SJCRH30 (cell line): ENCODE results near the gene GMDS. TPM values are rescaled to one million over a fixed set of nuclear protein-coding genes. Genes with fewer than 3 reads are reported as not detected.
A peak's percentile ranks its signal among the peaks of the same experiment; 100 is the strongest.

Experiments used
- DNase-seq, 2 experiments: peaks; one replicate each; pipeline ENCODE4 v3.0.0-alpha.2; 2015 to 2020
- H3K27ac ChIP-seq: fragments of 250-450 bp; sonication (Bioruptor Pico); 2 replicates; pipeline ENCODE4 v1.5.1; 2020; ENCODE audit warnings: mild to moderate bottlenecking, moderate library complexity
- H3K27me3 ChIP-seq: fragments of 250-450 bp; sonication (Bioruptor Pico); 2 replicates; pipeline ENCODE4 v1.5.1; 2020; ENCODE audit warnings: mild to moderate bottlenecking, moderate library complexity
- H3K36me3 ChIP-seq: fragments of 250-450 bp; sonication (Bioruptor Pico); 2 replicates; pipeline ENCODE4 v1.5.1; 2020; ENCODE audit warnings: mild to moderate bottlenecking, moderate library complexity
- H3K4me1 ChIP-seq: fragments of 250-450 bp; sonication (Bioruptor Pico); 2 replicates; pipeline ENCODE4 v1.5.1; 2020; ENCODE audit warnings: mild to moderate bottlenecking, moderate library complexity
- H3K4me3 ChIP-seq: fragments of 250-450 bp; sonication (Bioruptor Pico); 2 replicates; pipeline ENCODE4 v1.5.1; 2020; ENCODE audit warnings: mild to moderate bottlenecking, moderate library complexity
- H3K9me3 ChIP-seq: fragments of 250-450 bp; sonication (Bioruptor Pico); replicated peaks from 2 replicates; pipeline ENCODE4 v1.5.1; 2020; ENCODE audit warnings: mild to moderate bottlenecking, moderate library complexity
- total RNA-seq: library from RNA; depleted of rRNA; stranded (reverse); fragments of >200 nt; shearing (Covaris generic); gene quantifications from 2 replicates; pipeline ENCODE4 v1.2.3, GENCODE V29; 2014

Gene GMDS
- total RNA-seq, 1 experiment from 2014 or later = 7.9 TPM

DNA sequence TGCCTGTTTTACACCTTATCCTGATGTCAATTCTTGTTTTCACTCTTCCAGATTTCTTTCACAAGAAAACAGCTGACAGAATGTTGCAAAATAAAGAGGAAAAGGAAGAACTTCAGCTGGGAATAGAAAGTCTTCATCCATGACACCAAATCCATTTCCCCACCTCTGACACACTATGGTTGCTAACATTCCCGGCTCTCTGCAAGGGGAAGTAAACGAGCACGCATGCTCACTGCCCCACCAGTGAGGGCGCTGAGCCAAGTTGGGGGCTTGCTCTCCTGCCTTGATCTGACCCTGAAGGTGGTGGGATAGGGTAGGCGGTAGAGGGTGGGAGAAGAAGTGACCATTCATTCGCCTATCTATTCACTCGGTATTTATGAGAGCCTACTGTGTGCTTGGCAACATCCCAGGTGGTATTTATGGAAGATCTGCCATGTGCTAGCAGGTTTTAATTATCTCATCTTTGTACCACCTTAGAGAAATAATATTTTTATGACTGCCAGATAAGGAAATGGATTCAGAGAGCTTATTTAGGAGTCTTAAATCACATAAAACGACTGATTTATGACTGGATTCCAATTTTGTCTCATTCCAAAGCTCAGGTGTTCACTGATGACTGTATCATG lies 429.5 kb downstream of the GMDS start:
- Histone ChIP-seq H3K4me1 (peaks cover 4% of the 10 kb centered on the region; the same call in 1 of the 2 replicates), H3K36me3 (no peaks in the 10 kb centered on the region), H3K27ac (no peak overlapping the region), H3K9me3 (no peaks in the 10 kb centered on the region), H3K27me3 (no peaks in the 10 kb centered on the region), H3K4me3 (no peak overlapping the region)
- no peak for DNase-seq

DNA sequence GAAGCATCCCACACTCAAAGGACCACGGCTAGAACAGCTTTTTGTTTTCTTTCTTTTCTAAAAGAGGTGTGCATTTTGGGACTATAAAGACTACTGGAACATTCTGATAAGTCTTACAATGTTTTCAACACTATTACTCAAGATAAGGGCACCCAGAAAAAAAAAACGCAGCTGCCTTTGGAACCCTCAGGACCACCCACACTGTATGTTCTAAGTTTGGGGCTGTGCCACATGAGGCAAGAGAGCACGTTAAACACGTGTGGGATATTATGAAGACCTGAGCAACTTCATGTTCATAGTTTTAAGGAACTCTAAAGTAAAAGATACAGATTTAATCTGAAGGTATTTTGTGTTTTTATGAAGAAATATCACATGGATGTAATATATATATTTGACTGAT lies 431.1 kb downstream of the GMDS start:
- no peaks in the 10 kb centered on the region for H3K27me3 ChIP-seq
- H3K9me3 ChIP-seq = no peaks in the 10 kb centered on the region
- peak; percentile 24 to 54 for DNase-seq
- no peak overlapping the region for H3K4me3 ChIP-seq
- no peak overlapping the region for H3K27ac ChIP-seq
- H3K36me3 ChIP-seq = no peaks in the 10 kb centered on the region
- H3K4me1 ChIP-seq = no peaks in the 10 kb centered on the region; the same call in 1 of the 2 replicates

DNA sequence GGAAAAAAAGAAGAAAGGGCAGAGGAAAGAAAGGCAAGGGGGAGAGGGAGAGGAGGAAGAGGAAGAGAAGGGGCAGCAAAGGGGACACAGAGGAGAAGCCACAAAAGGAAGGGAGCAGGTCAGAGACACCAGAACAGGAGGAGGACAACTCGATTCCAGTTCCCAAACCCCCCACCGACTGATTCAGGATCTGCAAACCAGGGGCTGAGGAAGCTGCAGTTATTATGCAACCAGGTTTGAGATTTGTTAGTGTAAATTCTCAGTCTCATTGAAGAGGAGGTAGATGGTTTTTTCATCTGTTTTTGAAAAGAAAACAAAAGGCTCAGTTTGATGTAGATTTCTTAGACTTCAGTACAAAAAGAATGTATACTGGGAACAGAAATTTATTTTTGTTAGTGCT lies 432.9 kb downstream of the GMDS start:
- Histone ChIP-seq H3K27ac (no peak overlapping the region), H3K4me1 (no peaks in the 10 kb centered on the region; the same call in 1 of the 2 replicates), H3K4me3 (no peak overlapping the region), H3K27me3 (no peaks in the 10 kb centered on the region), H3K9me3 (no peaks in the 10 kb centered on the region), H3K36me3 (no peaks in the 10 kb centered on the region)
- no peak for DNase-seq

DNA sequence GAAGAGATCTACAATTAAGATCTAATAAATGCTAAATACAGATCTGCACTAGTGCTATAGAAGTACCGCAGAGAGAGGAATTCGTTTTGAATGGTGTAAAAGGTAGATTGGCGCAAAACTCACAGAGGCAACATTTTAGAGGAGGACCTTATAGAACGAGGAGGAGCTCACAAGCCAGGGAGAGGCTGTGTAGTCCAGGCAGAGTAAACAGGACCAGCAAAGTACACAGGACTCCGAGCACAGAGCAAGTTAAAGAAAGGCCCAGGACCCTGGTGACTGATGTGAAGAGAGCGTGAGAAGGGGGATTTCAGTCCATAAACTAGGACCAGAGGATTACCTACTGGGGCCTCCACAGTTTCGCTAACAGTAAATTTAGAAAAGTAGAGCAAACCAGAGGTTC lies 433.4 kb downstream of the GMDS start:
- H3K9me3 ChIP-seq = no peaks in the 10 kb centered on the region

DNA sequence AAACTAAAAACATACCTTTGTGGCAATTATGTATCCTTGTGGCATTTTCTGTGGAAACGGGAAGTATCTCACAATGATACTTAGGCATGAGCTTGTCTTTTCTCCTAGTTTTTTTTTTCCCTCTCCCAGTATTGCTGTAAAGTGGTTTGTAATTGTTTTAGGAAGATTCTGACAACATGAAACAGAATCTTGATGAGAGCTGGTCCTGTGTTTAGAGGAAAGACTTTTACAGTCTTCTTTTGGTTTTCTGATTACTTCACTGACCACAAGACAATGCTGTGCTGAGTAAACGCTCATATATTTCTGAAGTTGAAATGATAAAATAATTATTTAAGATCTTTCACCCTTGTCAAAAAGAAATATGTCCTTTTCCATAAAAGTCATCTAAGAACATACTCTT lies 434.5 kb downstream of the GMDS start:
- DNase-seq = no peak
- H3K9me3 ChIP-seq = no peaks in the 10 kb centered on the region
- no peak overlapping the region for H3K27ac ChIP-seq
- H3K27me3 ChIP-seq = no peaks in the 10 kb centered on the region
- H3K4me3 ChIP-seq = no peak overlapping the region
- H3K4me1 ChIP-seq = no peaks in the 10 kb centered on the region; the same call in 1 of the 2 replicates
- H3K36me3 ChIP-seq = no peaks in the 10 kb centered on the region

More for the DNA sequence above, 433.4 kb downstream of the GMDS start:
- no peak for DNase-seq
- H3K36me3 ChIP-seq = no peaks in the 10 kb centered on the region
- no peaks in the 10 kb centered on the region for H3K27me3 ChIP-seq
- H3K27ac ChIP-seq = no peak overlapping the region
- H3K4me1 ChIP-seq = no peaks in the 10 kb centered on the region; the same call in 1 of the 2 replicates
- no peak overlapping the region for H3K4me3 ChIP-seq

DNA sequence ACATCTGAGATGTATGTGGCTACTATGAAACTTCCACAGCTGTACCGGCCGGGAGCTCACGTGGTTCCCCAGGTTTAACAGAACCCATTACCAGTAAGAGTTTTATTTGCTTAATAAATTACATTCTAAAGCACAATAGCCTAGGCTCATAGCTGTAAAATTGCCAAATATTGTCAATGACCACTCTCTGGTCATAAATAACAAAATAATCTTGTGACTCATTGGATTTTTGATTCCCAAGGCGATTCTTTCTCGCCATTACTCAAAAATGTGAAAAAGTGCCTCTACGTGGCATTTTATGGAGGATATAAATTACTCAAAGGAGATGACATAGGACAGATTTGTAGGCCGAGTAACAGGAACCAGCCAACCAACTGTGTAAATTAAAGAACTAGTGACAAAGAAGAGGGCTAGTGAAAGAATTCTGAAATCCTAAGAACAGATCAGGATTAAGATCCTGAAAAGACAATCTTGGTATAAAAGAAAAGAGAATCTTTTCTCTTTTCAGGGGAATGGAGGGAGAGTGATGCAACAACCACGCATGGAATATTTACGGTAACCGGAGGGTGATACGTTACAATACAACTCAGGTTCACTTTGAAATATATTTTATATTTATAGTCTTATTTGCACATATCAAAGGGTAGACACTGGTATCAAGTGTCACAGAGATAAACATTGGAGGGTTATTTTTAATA lies 436.0 kb downstream of the GMDS start:
- no peak overlapping the region for H3K27ac ChIP-seq
- no peaks in the 10 kb centered on the region for H3K36me3 ChIP-seq
- H3K27me3 ChIP-seq = no peaks in the 10 kb centered on the region
- no peak overlapping the region for H3K4me3 ChIP-seq
- no peaks in the 10 kb centered on the region for H3K9me3 ChIP-seq
- H3K4me1 ChIP-seq = no peaks in the 10 kb centered on the region; the same call in 1 of the 2 replicates
- DNase-seq = no peak

DNA sequence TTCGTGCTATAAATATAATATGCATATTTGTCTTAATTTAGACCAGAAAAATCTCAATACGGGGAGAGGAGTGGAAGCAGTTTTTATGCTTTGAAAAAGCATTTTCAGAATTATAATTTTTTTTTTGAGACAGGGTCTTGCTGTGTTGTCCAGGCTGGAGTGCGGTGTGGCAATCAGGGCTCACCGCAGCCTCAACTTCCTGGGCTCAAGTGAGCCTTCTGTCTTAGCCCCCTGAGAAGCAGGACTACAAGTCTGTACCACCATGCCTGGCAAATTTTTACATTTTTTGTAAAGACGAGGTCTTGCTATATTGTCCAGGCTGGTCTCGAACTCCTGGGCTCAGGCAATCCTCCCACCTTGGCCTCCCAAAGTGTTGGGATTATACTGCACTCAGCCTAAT lies 438.5 kb downstream of the GMDS start:
- Histone ChIP-seq H3K4me1 (peaks cover 8% of the 10 kb centered on the region; the same call in 1 of the 2 replicates), H3K4me3 (no peak overlapping the region), H3K9me3 (no peaks in the 10 kb centered on the region), H3K27ac (no peak overlapping the region), H3K36me3 (no peaks in the 10 kb centered on the region), H3K27me3 (no peaks in the 10 kb centered on the region)
- DNase-seq = no peak

DNA sequence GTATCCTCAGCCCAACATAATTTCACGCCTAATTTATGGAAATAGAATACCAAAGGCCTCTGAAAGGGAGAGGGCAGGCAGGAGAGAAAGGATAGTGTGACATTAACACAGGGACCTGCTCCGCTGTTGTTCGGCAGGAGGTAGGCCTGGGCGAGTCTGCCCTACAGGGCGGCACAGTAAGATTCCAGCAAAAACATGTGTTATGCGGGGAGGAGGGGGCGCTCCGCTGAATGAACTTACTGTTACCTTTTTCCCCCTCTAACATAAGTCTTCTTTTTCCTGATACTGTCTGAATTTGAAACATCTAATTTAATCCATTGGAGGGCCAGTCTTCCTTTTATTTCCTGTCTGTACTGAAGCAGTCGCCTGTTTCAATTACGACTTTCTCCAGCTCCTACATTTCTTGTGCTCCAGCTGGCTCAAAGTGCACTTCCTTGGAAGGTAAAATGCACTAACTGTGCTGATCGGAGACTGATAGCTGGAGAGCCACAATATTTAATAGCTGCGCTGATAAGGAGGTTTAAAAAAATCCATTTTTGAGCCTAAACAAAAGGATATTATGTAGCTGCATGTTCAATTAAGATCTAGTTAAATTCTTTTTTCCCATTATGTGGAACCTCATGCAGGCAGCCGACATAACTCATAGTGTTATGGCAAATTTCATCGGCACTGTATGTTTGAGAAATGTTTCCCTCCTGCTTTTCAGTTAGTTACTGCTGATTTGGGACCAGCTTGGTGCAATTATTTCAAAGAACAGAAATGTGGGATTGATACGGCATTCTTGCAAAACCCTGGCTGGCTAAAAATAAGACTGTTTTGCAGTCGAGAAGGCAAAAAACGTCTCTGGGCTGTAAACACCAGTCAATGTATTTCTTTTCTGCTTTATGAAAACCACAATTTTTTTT lies 442.7 kb downstream of the GMDS start:
- DNase-seq = peak; percentile 78 to 83
- H3K9me3 ChIP-seq = no peaks in the 10 kb centered on the region
- peak overlapping the region; percentile 54 for H3K4me3 ChIP-seq
- peaks cover 16% of the 10 kb centered on the region for H3K4me1 ChIP-seq
- peak overlapping the region; percentile 94 for H3K27ac ChIP-seq
- H3K27me3 ChIP-seq = no peaks in the 10 kb centered on the region
- no peaks in the 10 kb centered on the region for H3K36me3 ChIP-seq

DNA sequence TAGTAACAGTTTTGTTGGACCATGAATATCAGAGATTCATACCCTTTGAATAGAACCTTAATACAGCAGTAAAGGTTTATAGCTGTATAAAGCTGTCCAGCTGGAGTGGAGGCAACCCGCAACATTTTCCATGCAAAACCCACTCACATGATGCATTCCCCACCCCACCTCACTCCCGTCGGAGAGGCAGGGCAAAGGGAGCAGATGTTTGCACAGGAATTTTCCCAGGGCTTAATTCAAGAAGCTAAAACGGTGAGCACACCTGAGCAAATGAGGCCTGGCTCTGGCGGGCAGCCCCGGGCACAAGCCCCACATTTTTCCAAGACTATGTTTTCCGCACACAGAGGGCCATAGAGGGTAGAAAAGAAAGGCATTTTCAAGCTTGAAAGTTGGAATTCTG lies 444.0 kb downstream of the GMDS start:
- H3K36me3 ChIP-seq = no peaks in the 10 kb centered on the region
- no peaks in the 10 kb centered on the region for H3K27me3 ChIP-seq
- peaks cover 16% of the 10 kb centered on the region for H3K4me1 ChIP-seq
- DNase-seq = peak; percentile 18 to 29
- H3K27ac ChIP-seq = peak overlapping the region; percentile 94
- no peak overlapping the region for H3K4me3 ChIP-seq
- no peaks in the 10 kb centered on the region for H3K9me3 ChIP-seq

DNA sequence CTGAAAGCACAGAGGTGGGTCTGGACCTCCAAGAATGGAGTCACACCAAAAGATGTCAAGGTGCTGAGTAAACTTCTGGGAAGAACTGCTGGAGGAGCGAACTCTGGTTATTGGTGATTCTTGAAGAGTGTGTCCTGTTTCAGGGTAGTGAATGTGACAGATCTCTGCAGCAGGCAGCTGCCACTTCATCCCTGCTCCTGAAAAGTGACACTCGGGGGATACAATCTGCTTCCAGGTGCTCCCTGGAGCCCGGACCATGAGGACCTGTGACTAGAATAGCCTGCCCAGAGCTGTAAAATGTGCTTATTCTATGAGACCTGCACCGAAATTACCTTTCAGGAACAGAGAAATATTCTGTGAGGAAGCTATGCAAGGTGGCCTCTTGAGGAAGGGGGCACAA lies 444.6 kb downstream of the GMDS start:
- Histone ChIP-seq H3K9me3 (no peaks in the 10 kb centered on the region), H3K27ac (no peak overlapping the region), H3K36me3 (no peaks in the 10 kb centered on the region), H3K4me3 (no peak overlapping the region), H3K4me1 (peaks cover 16% of the 10 kb centered on the region), H3K27me3 (no peaks in the 10 kb centered on the region)
- peak in 1 of 2 experiments; percentile 14 for DNase-seq

DNA sequence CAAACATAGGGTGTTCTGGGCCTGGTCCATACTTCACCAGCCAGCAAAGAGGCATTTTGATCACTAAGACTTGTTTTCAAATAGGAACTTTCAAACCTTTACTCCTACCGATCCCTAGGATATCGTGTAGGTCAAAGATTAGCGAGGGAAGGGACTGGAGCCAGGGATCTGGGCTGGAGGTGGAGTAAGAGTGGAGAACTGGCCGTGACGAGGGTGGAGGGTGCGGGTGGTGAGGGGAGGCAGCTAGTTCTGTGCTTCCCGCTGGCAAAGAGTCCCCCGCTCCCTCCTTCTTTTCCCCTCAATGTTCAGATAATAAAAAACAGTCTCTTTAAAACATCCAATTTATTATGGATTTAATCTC lies 446.5 kb downstream of the GMDS start:
- Histone ChIP-seq H3K9me3 (no peaks in the 10 kb centered on the region), H3K4me3 (no peak overlapping the region), H3K4me1 (peaks cover 12% of the 10 kb centered on the region), H3K27me3 (no peaks in the 10 kb centered on the region), H3K27ac (no peak overlapping the region), H3K36me3 (no peaks in the 10 kb centered on the region)
- DNase-seq = no peak

DNA sequence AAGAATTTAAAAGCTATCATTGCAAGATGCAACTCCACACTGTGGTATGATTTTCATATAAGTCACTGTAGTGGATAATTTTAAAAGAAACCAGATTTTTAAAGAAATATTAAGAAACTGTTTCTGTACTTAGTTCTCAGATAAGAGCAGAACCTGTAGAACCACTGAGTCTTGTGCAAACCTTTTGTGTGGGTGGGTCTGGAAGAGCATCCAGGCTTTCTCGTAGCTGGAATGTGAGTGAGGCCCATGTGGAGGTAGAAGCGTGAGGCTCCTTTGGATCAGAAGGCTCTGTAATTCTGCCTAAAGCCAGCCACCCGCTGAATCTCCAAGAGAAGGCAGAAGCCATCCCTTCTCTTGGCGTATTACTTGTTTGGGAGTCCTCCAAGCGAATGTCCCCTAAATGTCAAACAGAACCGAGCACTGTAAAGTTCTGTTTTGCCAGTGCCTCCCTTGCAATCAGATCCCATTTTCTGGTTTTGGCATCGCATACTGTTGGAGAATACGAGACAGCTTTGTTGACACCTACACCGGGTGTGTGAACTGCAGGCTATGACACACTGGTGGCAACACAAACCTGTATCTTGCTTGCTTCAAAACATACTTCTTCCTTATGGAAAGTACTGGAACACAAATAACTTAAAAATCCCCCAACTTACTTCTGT lies 447.0 kb downstream of the GMDS start:
- Histone ChIP-seq H3K4me1 (peaks cover 11% of the 10 kb centered on the region), H3K9me3 (no peaks in the 10 kb centered on the region), H3K4me3 (no peak overlapping the region), H3K27ac (no peak overlapping the region), H3K27me3 (no peaks in the 10 kb centered on the region), H3K36me3 (no peaks in the 10 kb centered on the region)
- no peak for DNase-seq

DNA sequence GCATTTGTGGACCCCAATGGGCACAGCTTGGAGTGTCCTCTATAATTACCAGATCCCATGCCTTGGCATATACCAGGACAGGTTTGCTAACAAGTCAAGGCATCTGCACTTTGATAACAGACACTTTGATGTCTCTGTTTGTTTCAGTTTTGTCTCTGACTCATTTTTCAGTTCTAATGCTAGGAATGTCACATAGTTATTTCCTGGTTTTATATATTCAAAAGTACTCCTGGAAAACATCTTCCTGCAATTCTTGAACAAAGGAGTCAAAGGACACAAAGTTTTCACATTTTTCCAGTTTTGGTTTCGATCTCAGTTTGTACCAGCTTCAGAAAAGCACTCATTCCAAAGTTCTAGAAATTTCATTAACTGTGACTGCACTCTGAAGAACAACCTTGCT lies 447.6 kb downstream of the GMDS start:
- Histone ChIP-seq H3K4me3 (no peak overlapping the region), H3K9me3 (no peaks in the 10 kb centered on the region), H3K27me3 (no peaks in the 10 kb centered on the region), H3K27ac (no peak overlapping the region), H3K4me1 (peaks cover 11% of the 10 kb centered on the region), H3K36me3 (no peaks in the 10 kb centered on the region)
- no peak for DNase-seq

DNA sequence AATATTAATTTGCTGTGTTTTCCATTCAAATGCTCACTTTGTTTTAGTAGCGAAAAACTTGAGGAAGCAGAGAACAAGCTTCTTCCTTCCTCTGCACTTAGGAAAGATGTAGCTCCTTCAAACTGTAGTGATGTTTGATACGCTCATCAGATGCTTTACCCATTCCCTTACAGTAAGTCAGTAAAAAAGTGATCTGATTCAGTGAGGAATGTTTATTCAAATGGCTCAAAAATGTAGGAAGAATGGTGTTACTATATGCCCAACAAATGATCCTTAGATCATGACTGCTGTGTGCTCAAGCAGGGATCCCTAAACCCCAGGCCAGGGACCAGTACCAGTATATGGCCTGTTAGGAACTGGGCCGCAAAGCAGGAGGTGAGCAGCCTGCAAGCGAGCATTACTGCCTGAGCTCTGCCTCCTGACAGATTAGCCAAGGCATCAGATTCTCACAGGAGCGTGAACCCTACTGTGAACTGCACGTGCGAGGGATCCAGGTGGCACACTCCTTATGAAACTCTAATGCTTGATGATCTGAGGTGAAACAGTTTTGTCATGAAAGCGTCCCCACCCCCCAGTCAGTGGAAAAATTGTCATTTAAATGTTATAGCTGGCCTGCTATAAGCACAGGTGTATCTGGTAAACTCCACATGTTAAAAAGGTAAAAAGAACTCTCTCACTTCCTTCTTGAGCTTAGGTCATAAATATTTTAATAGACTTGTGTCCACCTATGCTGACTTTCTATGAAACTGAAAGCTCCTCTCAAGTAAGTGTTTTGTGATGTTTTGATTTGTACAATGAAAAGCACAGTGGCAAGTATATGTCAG lies 448.5 kb downstream of the GMDS start:
- no peak for DNase-seq
- no peak overlapping the region for H3K4me3 ChIP-seq
- no peaks in the 10 kb centered on the region for H3K36me3 ChIP-seq
- no peaks in the 10 kb centered on the region for H3K27me3 ChIP-seq
- no peak overlapping the region for H3K27ac ChIP-seq
- no peaks in the 10 kb centered on the region for H3K9me3 ChIP-seq
- H3K4me1 ChIP-seq = peaks cover 8% of the 10 kb centered on the region
